HCT116 (cell line): Measurements from ENCODE around the gene ANKRD61. TPM values are rescaled to one million over a fixed set of nuclear protein-coding genes. Genes with fewer than 3 reads are reported as not detected.

Experiments used
- ATAC-seq: fragments of 200-7000 bp; cut with Tn5 transposase; 2 replicates; pipeline ENCODE4 v1.9.1; 2020; ENCODE audit warnings: mild to moderate bottlenecking, moderate library complexity
- BruUV-seq: library from RNA; stranded (reverse); fragments of 400-500 nt; replicated peaks from 2 replicates; lab custom pipeline; 2021; lab: Mats Ljungman, UMichigan
- CTCF ChIA-PET: fragments of 300-600 bp; sonication (Branson Sonifier 250); formaldehyde crosslinking; loops from one replicate; lab custom pipeline; 2021; ENCODE audit warnings: antibody characterized with exemption; lab: Charles Lee
- POLR2A ChIA-PET: fragments of 300-600, 350-600 bp; sonication (Branson Sonifier 250); formaldehyde crosslinking; loops from one replicate; lab custom pipeline; 2021; ENCODE audit warnings: antibody characterized with exemption; lab: Charles Lee
- RAD21 ChIA-PET, 2 experiments: fragments of 300-600 bp; sonication (Branson Sonifier 250); formaldehyde crosslinking; loops; one replicate each; lab custom pipeline; 2023; ENCODE audit warnings: low total read pairs in 2 of 2; ENCODE audit not compliant: uncharacterized antibody in 2 of 2, unreplicated experiment in 2 of 2, low non-redundant PET in 1 of 2; lab: Charles Lee
- DNase-seq: peaks from one replicate; pipeline ENCODE4 v3.0.0-alpha.2; 2010; ENCODE audit warnings: low read depth, low spot score
- H2AFZ ChIP-seq: fragments of 200-600 bp; shearing (Covaris generic), sonication (generic); 2 replicates; pipeline ENCODE4 v1.6.1; 2017; ENCODE audit warnings: low read depth, mixed run types, mixed read lengths, antibody characterized with exemption, low read length; ENCODE audit not compliant: poor library complexity, severe bottlenecking
- H3K27ac ChIP-seq: 2 replicates; pipeline ENCODE4 v1.5.1; 2012; ENCODE audit warnings: low read depth, low read length
- H3K27me3 ChIP-seq: fragments of 200-600 bp; sonication (generic); 2 replicates; pipeline ENCODE4 v1.6.1; 2016; ENCODE audit warnings: mixed run types, low read length, mixed read lengths; ENCODE audit not compliant: insufficient read depth
- H3K36me3 ChIP-seq, 2 experiments: fragments of 200-500 bp in 1 of 2; fragments of 200-600 bp in 1 of 2; sonication (Bioruptor generic) in 1 of 2; sonication (generic) in 1 of 2; 2 replicates each; pipeline versions ENCODE4 v1.5.1 to v1.6.1; 2014 to 2016; ENCODE audit warnings: low read length in 2 of 2, inconsistent platforms in 1 of 2, mixed read lengths in 1 of 2, mixed run types in 1 of 2; ENCODE audit not compliant: insufficient read depth in 2 of 2, control insufficient read depth in 1 of 2
- H3K4me1 ChIP-seq, 2 experiments: fragments of 200-600 bp in 1 of 2; sonication (generic) in 1 of 2; 2 replicates each; pipeline versions ENCODE4 v1.5.1 to v1.6.1; 2012 to 2017; ENCODE audit warnings: low read length in 2 of 2, inconsistent platforms in 1 of 2, mild to moderate bottlenecking in 1 of 2, mixed read lengths in 1 of 2, mixed run types in 1 of 2, moderate library complexity in 1 of 2; ENCODE audit not compliant: insufficient read depth in 2 of 2, control insufficient read depth in 1 of 2
- H3K4me2 ChIP-seq: fragments of 200-600 bp; sonication (generic); 2 replicates; pipeline ENCODE4 v1.6.1; 2017; ENCODE audit warnings: mixed run types, low read length, mixed read lengths
- H3K4me3 ChIP-seq, 2 experiments: fragments of 200-600 bp in 1 of 2; sonication (generic) in 1 of 2; replicated peaks in 1 of 2; 2 replicates each; pipeline ENCODE4 v1.5.1; 2011 to 2016; ENCODE audit warnings: low read length in 2 of 2, control low read depth in 1 of 2, low read depth in 1 of 2, mild to moderate bottlenecking in 1 of 2, mixed read lengths in 1 of 2, mixed run types in 1 of 2
- H3K79me2 ChIP-seq: fragments of 200-600 bp; sonication (generic); 2 replicates; pipeline ENCODE4 v1.6.1; 2017; ENCODE audit warnings: mild to moderate bottlenecking, mixed run types, low read length, moderate library complexity, mixed read lengths; ENCODE audit not compliant: insufficient read depth
- H3K9ac ChIP-seq: fragments of 200-600 bp; sonication (generic); 2 replicates; pipeline ENCODE4 v1.6.1; 2016; ENCODE audit warnings: low read length, mixed read lengths
- H3K9me2 ChIP-seq: fragments of 200-600 bp; sonication (generic), shearing (Covaris generic); 2 replicates; pipeline ENCODE4 v1.6.1; 2017; ENCODE audit warnings: mixed run types, mild to moderate bottlenecking, moderate library complexity; ENCODE audit not compliant: insufficient read depth
- H3K9me3 ChIP-seq, 2 experiments: fragments of 200-500 bp in 1 of 2; fragments of 200-600 bp in 1 of 2; sonication (Bioruptor generic) in 1 of 2; sonication (generic) in 1 of 2; 2 replicates each; pipeline ENCODE4 v1.6.1; 2014 to 2017; ENCODE audit warnings: low read length in 2 of 2, mixed read lengths in 2 of 2, inconsistent platforms in 1 of 2, low read depth in 1 of 2, mild to moderate bottlenecking in 1 of 2, mixed run types in 1 of 2, moderate library complexity in 1 of 2; ENCODE audit not compliant: control insufficient read depth in 1 of 2, insufficient read depth in 1 of 2
- H4K20me1 ChIP-seq: fragments of 200-600 bp; sonication (generic), shearing (Covaris generic); 2 replicates; pipeline ENCODE4 v1.6.1; 2017; ENCODE audit warnings: mixed run types, mild to moderate bottlenecking, moderate library complexity; ENCODE audit not compliant: insufficient read depth
- ELF1 ChIP-seq: IDR thresholded peaks from 2 replicates; pipeline ENCODE4 v1.6.1; 2012; ENCODE audit warnings: low read depth, borderline replicate concordance
- EZH2 ChIP-seq: fragments of 200-600 bp; sonication (generic); IDR thresholded peaks from 2 replicates; pipeline ENCODE4 v1.6.1; 2017; ENCODE audit warnings: antibody characterized with exemption, mixed run types
- JUND ChIP-seq: IDR thresholded peaks from 2 replicates; pipeline ENCODE4 v1.6.1; 2012
- MAX ChIP-seq: IDR thresholded peaks from 2 replicates; pipeline ENCODE4 v1.6.1; 2012
- POLR2AphosphoS5 ChIP-seq: IDR thresholded peaks from 2 replicates; pipeline ENCODE4 v1.6.1; 2011; ENCODE audit warnings: mild to moderate bottlenecking, low read depth, low read length, moderate library complexity
- REST ChIP-seq: IDR thresholded peaks from 2 replicates; pipeline ENCODE4 v1.6.1; 2012; ENCODE audit warnings: low read depth
- ZFX ChIP-seq: fragments of 450-650 bp; IDR thresholded peaks from 2 replicates; pipeline ENCODE4 v1.6.1; 2017
- ZNF274 ChIP-seq: fragments of 200-500 bp; sonication (Bioruptor generic); IDR thresholded peaks from 2 replicates; pipeline ENCODE4 v1.6.1; 2014; ENCODE audit warnings: mild to moderate bottlenecking, low read depth, low read length, inconsistent platforms
- intact Hi-C: fragments of 100-400 bp; cut with micrococcal nuclease; formaldehyde crosslinking; loops from 2 replicates; pipeline ENCODE4 v1.10.0; 2022
- total RNA-seq: library from RNA; stranded (reverse); gene quantifications from one replicate; pipeline ENCODE4 v1.2.1, GENCODE V29; 2021; ENCODE audit not compliant: unreplicated experiment
- TF ChIP-seq, protein P1 (sequence below), 3 experiments: fragments of 200-600 bp in 1 of 3; sonication (generic) in 1 of 3; IDR thresholded peaks in 2 of 3; conservative IDR thresholded peaks in 1 of 3; 2 replicates each; pipeline ENCODE4 v1.5.1; 2012 to 2017; ENCODE audit warnings: low read depth in 2 of 3, low read length in 2 of 3, antibody characterized with exemption in 1 of 3, borderline replicate concordance in 1 of 3, control low read depth in 1 of 3, mild to moderate bottlenecking in 1 of 3, mixed read lengths in 1 of 3, mixed run types in 1 of 3, moderate library complexity in 1 of 3; ENCODE audit not compliant: insufficient read depth in 1 of 3

Gene ANKRD61
- total RNA-seq, 1 experiment from 2014 or later, result 0.17 TPM

- no peak for DNase-seq
- POLR2A ChIA-PET, result no interaction called here
- no peak for ATAC-seq
- intact Hi-C loops, result no loop called here
- Histone ChIP-seq H3K36me3 (peaks cover 5 to 21% of the 10 kb centered on the region in 2 experiments; a peak in 2 of 4 replicates), H3K4me3 (no peak overlapping the region), H2AFZ (no peak overlapping the region), H3K27ac (no peak overlapping the region), H3K4me1 (peaks cover 18 to 23% of the 10 kb centered on the region in 2 experiments; a peak in 3 of 4 replicates), H3K4me2 (no peak overlapping the region)
- CTCF ChIA-PET, result no interaction called here
- TF ChIP-seq JUND, result no peak
- no peak for TF ChIP-seq REST
- no peak for TF ChIP-seq ZFX
- no peak for TF ChIP-seq MAX
- no peak for TF ChIP-seq POLR2AphosphoS5
- TF ChIP-seq ELF1, result no peak
- TF ChIP-seq EZH2, result no peak
- TF ChIP-seq, protein P1, sequence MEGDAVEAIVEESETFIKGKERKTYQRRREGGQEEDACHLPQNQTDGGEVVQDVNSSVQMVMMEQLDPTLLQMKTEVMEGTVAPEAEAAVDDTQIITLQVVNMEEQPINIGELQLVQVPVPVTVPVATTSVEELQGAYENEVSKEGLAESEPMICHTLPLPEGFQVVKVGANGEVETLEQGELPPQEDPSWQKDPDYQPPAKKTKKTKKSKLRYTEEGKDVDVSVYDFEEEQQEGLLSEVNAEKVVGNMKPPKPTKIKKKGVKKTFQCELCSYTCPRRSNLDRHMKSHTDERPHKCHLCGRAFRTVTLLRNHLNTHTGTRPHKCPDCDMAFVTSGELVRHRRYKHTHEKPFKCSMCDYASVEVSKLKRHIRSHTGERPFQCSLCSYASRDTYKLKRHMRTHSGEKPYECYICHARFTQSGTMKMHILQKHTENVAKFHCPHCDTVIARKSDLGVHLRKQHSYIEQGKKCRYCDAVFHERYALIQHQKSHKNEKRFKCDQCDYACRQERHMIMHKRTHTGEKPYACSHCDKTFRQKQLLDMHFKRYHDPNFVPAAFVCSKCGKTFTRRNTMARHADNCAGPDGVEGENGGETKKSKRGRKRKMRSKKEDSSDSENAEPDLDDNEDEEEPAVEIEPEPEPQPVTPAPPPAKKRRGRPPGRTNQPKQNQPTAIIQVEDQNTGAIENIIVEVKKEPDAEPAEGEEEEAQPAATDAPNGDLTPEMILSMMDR (IDR thresholded peaks at IDR 0.05 in 2 of 3, conservative IDR thresholded peaks at IDR 0.05 in 1 of 3; ENCODE audit: borderline replicate concordance in 1 of 3, insufficient read depth in 1 of 3, low read depth in 2 of 3, low read length in 2 of 3), result no peak
- no peak for TF ChIP-seq ZNF274
- TF ChIP-seq, all 23 proteins: peak for 0
- Histone ChIP-seq H3K9ac (no peak overlapping the region), H3K27me3 (no peaks in the 10 kb centered on the region), H3K79me2 (peaks cover 57% of the 10 kb centered on the region), H3K9me3 (no peaks in the 10 kb centered on the region), H4K20me1 (no peaks in the 10 kb centered on the region), H3K9me2 (no peaks in the 10 kb centered on the region)
- RAD21 ChIA-PET, result no interaction called here
- TSS peak; percentile 52 for BruUV-seq
These were observed 19.6 kb upstream of the ANKRD61 start for GRCh38 chr7:6011541-6011940.
